ENCODE results near the gene KCNK15. TPM values are rescaled to one million over a fixed set of nuclear protein-coding genes. Genes with fewer than 3 reads are reported as not detected.
"Not testable (repeated sequence)": the region's sequence is repeated elsewhere in the genome, so short reads cannot be mapped to it uniquely, and the experiment has no call there.

Gene KCNK15
- polyA plus RNA-seq, 2 donors: 0.12 to 0.76 TPM

DNA sequence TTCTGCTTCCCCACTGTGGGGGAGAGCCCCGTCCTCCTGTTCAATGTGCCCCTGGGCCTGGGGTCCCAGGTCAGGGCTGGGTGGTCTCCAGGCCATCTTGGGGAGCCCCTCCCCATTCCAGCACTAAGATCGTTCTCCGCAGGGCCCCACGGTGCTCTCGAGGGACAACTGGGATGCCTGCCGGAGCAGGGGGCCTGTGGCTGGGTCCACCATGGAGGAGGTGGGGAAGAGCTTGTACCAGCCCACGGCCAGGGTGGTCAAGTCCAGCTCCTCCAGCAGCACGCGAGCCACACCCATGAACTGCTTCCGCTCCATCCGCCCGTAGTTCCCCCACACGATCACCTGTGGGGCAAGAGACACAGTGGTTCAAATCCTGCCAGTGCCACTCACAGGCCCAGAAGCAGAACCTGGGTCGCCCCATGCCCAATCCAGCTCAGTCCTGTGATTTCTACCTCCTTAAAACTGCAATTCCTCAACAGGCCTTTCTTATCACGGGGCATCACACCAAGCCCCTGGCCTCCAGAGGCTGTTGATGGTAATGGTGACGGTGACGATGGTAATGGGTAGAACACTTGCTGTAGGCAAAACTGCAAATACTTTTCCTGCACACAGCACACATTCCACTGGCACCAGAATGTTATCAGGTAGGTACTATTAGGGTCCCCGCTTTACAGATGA, 10.5 kb downstream of the KCNK15 start:
- H3K27me3 ChIP-seq (ENCODE audit: control insufficient read depth in 1 of 2, insufficient read depth in 2 of 2, low read length in 2 of 2): no peaks in the 10 kb centered on the region

DNA sequence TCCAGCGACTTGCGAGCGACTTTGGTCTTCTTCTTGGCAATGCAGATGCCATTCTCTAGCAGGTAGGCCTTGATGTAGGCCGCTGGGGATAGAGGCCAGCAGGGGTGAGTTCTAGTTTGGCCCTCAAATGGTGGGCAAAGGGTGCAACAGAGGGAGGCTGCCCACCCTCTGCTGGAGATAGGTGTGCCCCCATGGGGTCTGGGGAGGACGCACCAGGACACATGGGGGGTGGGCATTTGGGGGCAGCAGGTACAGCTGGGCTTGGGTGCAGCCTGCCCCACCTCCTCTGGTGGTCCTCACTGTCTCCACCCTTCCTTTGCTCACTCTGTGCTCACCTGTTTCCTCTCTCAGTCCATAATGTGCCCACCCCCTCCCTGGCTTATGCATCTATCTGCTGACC, 11.3 kb downstream of the KCNK15 start:
- no peaks in the 10 kb centered on the region for H3K27me3 ChIP-seq (ENCODE audit: control insufficient read depth in 1 of 2, insufficient read depth in 2 of 2, low read length in 2 of 2)
- no peaks in the 10 kb centered on the region for H3K9me3 ChIP-seq (ENCODE audit: control insufficient read depth in 2 of 2, insufficient read depth in 1 of 2, low read depth in 1 of 2, low read length in 1 of 2)
- no peak overlapping the region for H3K4me3 ChIP-seq (ENCODE audit: low read depth in 1 of 2, low read length in 2 of 2)
- no peaks in the 10 kb centered on the region for H3K36me3 ChIP-seq (ENCODE audit: control insufficient read depth in 2 of 2, insufficient read depth in 2 of 2, low read length in 1 of 2)
- H3K27ac ChIP-seq (ENCODE audit: low read depth in 2 of 2, low read length in 1 of 2): no peak overlapping the region
- no peaks in the 10 kb centered on the region for H3K4me1 ChIP-seq (ENCODE audit: control insufficient read depth in 2 of 2, insufficient read depth in 2 of 2, low read length in 1 of 2)
- 79 to 91% methylated on average over 5 of the region's 5 CpGs for WGBS, 2 donors

More for the DNA sequence above, 10.5 kb downstream of the KCNK15 start:
- WGBS, 2 donors: 89 to 92% methylated on average over 17 to 18 of the region's 18 CpGs
- H3K4me3 ChIP-seq (ENCODE audit: low read depth in 1 of 2, low read length in 2 of 2): no peak overlapping the region
- no peaks in the 10 kb centered on the region for H3K36me3 ChIP-seq (ENCODE audit: control insufficient read depth in 2 of 2, insufficient read depth in 2 of 2, low read length in 1 of 2)
- no peak overlapping the region for H3K27ac ChIP-seq (ENCODE audit: low read depth in 2 of 2, low read length in 1 of 2)
- no peaks in the 10 kb centered on the region for H3K9me3 ChIP-seq (ENCODE audit: control insufficient read depth in 2 of 2, insufficient read depth in 1 of 2, low read depth in 1 of 2, low read length in 1 of 2)
- H3K4me1 ChIP-seq (ENCODE audit: control insufficient read depth in 2 of 2, insufficient read depth in 2 of 2, low read length in 1 of 2): no peaks in the 10 kb centered on the region

DNA sequence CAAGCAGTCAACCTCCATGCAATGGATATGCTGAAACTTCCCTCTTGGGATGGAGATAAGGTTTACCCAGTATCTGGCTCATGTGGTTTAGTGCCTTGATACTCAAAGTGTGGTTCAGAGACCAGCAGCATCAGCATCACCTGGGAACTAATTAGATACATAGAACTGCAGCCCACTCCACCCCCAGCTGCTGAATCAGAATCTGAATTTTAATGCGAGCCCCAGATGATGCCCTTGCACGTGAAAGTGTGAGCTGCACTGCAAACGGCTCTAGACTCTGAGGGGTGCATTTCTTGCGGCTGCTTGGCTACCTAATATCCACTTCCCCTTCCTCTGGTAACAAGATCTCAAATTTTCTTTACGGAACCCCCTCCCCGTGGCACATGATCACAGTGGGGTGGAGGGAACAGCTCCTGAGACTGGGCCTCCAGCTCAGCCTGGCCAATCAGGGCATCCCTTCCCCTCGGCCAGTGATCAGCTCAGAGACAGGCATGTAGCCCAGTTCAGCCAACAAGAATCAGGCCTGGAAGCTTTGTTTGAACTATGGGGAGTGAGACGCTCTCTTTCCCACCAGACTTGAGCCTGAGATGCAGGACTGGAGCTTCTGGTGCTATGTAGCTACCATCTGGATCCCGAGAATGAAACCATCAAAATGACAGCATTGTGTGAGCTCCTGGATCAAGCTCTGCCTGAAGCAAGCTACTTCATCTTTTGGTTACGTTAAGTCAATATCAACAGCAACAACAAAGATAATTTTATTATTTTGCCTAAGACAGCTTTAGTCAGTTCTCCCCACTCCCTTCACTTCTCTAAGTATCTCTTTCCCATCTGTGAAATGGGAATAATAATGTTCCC, 12.8 kb downstream of the KCNK15 start:
- no peaks in the 10 kb centered on the region for H3K4me1 ChIP-seq (ENCODE audit: control insufficient read depth in 2 of 2, insufficient read depth in 2 of 2, low read length in 1 of 2)
- H3K27me3 ChIP-seq (ENCODE audit: control insufficient read depth in 1 of 2, insufficient read depth in 2 of 2, low read length in 2 of 2): no peaks in the 10 kb centered on the region
- no peak overlapping the region for H3K27ac ChIP-seq (ENCODE audit: low read depth in 2 of 2, low read length in 1 of 2)
- 58 to 62% methylated on average over 10 of the region's 10 CpGs for WGBS, 2 donors
- H3K9me3 ChIP-seq (ENCODE audit: control insufficient read depth in 2 of 2, insufficient read depth in 1 of 2, low read depth in 1 of 2, low read length in 1 of 2): no peaks in the 10 kb centered on the region
- no peak overlapping the region for H3K4me3 ChIP-seq (ENCODE audit: low read depth in 1 of 2, low read length in 2 of 2)
- H3K36me3 ChIP-seq (ENCODE audit: control insufficient read depth in 2 of 2, insufficient read depth in 2 of 2, low read length in 1 of 2): no peaks in the 10 kb centered on the region

DNA sequence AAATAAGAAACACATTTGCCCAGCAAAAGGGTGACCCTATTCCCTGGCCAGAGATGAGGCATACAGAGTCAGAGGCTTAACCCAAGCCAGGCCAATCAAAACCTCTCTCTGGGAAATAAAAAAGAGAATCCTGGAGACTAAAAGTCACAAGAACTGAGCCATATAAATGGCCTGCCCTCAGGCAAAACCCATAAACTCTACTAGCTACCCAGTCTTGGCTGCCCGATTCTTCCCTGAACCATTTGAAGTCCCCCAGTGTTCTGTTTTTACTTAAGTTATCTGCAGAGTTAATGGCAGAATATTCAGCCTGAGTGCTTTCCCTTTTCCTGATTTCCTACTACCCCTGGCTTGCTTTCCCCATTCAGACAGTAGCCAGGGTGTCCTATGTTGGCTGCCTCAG, 13.9 kb downstream of the KCNK15 start:
- WGBS, 2 donors: 94 to 100% methylated on average over 1 of the region's 1 CpG
- no peak overlapping the region for H3K4me3 ChIP-seq (ENCODE audit: low read depth in 1 of 2, low read length in 2 of 2)
- H3K27me3 ChIP-seq (ENCODE audit: control insufficient read depth in 1 of 2, insufficient read depth in 2 of 2, low read length in 2 of 2): no peaks in the 10 kb centered on the region
- H3K4me1 ChIP-seq (ENCODE audit: control insufficient read depth in 2 of 2, insufficient read depth in 2 of 2, low read length in 1 of 2): no peaks in the 10 kb centered on the region
- H3K9me3 ChIP-seq (ENCODE audit: control insufficient read depth in 2 of 2, insufficient read depth in 1 of 2, low read depth in 1 of 2, low read length in 1 of 2): no peaks in the 10 kb centered on the region
- H3K27ac ChIP-seq (ENCODE audit: low read depth in 2 of 2, low read length in 1 of 2): no peak overlapping the region
- H3K36me3 ChIP-seq (ENCODE audit: control insufficient read depth in 2 of 2, insufficient read depth in 2 of 2, low read length in 1 of 2): no peaks in the 10 kb centered on the region

DNA sequence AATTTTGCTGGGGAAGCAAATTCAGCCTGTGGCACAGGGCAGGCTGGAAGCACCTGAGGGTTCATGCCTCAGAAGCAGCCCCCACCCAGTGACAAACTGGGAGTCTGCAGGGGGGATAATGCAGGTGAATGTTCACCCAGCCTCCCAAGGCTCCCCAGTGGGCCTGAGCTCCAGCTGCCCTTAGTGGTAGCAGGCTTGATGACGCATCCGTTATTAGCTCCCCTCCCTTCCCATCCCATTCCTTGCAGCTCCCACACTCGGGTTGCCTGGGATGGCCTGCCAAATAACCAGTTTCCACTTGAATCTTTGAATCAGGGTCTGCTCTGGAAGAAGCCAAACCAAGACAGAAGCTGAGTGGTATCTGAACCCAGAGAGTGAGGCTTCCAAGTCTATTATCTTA, 15.8 kb downstream of the KCNK15 start:
- 41 to 47% methylated on average over 3 of the region's 3 CpGs for WGBS, 2 donors
- no peaks in the 10 kb centered on the region for H3K27me3 ChIP-seq (ENCODE audit: control insufficient read depth in 1 of 2, insufficient read depth in 2 of 2, low read length in 2 of 2)
- no peak overlapping the region for H3K4me3 ChIP-seq (ENCODE audit: low read depth in 1 of 2, low read length in 2 of 2)
- H3K36me3 ChIP-seq (ENCODE audit: control insufficient read depth in 2 of 2, insufficient read depth in 2 of 2, low read length in 1 of 2): no peaks in the 10 kb centered on the region
- H3K4me1 ChIP-seq (ENCODE audit: control insufficient read depth in 2 of 2, insufficient read depth in 2 of 2, low read length in 1 of 2): no peaks in the 10 kb centered on the region
- no peak overlapping the region for H3K27ac ChIP-seq (ENCODE audit: low read depth in 2 of 2, low read length in 1 of 2)
- H3K9me3 ChIP-seq (ENCODE audit: control insufficient read depth in 2 of 2, insufficient read depth in 1 of 2, low read depth in 1 of 2, low read length in 1 of 2): no peaks in the 10 kb centered on the region

DNA sequence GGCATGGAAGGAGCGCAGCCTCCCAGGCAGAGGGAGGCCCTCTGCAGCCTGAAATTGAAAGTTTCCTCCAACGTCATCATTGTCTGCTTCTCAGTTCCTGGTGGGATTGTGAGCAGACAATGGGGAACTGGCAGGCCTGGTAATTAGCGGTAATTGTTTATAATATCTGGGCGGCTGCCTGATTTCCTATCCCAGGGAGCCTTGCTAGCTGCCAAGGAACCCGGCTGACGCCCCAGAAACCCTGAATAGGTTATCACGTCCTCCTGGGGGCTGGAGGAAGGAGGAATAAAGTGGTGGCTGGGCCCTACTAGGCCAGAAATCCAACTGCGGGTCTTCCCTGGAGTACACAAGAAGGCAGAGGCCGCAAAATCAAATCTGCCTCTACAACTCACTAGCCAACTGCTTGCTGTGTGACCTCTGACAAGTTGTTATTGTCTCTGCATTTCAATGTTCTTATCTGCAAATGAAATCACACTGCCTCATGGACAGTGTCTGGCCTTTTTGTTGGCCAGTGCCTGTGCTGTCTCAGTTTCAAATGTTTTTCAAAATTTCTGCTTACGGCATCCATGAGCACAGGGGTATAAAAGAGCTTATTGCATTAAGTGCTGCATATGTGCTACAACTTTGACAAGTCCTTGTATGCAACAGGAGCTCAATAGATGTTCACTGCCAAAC, 16.9 kb downstream of the KCNK15 start:
- 49 to 57% methylated on average over 10 of the region's 10 CpGs for WGBS, 2 donors

DNA sequence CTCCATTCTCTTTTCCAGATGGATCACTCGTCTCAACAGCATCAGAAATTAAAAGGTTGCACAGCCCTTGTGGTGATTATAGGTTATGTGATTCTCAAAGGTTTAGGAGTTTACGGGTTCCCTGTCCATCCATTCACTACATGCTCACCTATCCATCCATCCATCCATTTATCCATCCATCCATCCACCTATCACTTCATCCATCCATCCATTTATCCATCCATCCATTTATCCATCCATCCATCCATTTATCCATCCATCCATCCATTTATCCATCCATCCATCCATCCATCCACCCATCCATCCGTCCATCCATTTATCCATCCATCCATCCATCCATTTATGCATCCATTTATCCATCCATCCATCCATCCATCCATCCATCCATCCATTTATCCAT, 18.1 kb downstream of the KCNK15 start:
- H3K4me3 ChIP-seq (ENCODE audit: low read depth in 1 of 2, low read length in 2 of 2); H3K9me3 ChIP-seq (ENCODE audit: control insufficient read depth in 2 of 2, insufficient read depth in 1 of 2, low read depth in 1 of 2, low read length in 1 of 2); H3K4me1 ChIP-seq (ENCODE audit: control insufficient read depth in 2 of 2, insufficient read depth in 2 of 2, low read length in 1 of 2); H3K27me3 ChIP-seq (ENCODE audit: control insufficient read depth in 1 of 2, insufficient read depth in 2 of 2, low read length in 2 of 2); H3K27ac ChIP-seq (ENCODE audit: low read depth in 2 of 2, low read length in 1 of 2); H3K36me3 ChIP-seq (ENCODE audit: control insufficient read depth in 2 of 2, insufficient read depth in 2 of 2, low read length in 1 of 2): not testable (repeated sequence)
- WGBS, 2 donors: 84 to 90% methylated on average over 3 of the region's 3 CpGs

More for the DNA sequence above, 16.9 kb downstream of the KCNK15 start:
- Histone ChIP-seq H3K9me3 (ENCODE audit: control insufficient read depth in 2 of 2, insufficient read depth in 1 of 2, low read depth in 1 of 2, low read length in 1 of 2) (no peaks in the 10 kb centered on the region), H3K27me3 (ENCODE audit: control insufficient read depth in 1 of 2, insufficient read depth in 2 of 2, low read length in 2 of 2) (no peaks in the 10 kb centered on the region), H3K27ac (ENCODE audit: low read depth in 2 of 2, low read length in 1 of 2) (no peak overlapping the region), H3K4me3 (ENCODE audit: low read depth in 1 of 2, low read length in 2 of 2) (no peak overlapping the region), H3K4me1 (ENCODE audit: control insufficient read depth in 2 of 2, insufficient read depth in 2 of 2, low read length in 1 of 2) (no peaks in the 10 kb centered on the region), H3K36me3 (ENCODE audit: control insufficient read depth in 2 of 2, insufficient read depth in 2 of 2, low read length in 1 of 2) (no peaks in the 10 kb centered on the region)

DNA sequence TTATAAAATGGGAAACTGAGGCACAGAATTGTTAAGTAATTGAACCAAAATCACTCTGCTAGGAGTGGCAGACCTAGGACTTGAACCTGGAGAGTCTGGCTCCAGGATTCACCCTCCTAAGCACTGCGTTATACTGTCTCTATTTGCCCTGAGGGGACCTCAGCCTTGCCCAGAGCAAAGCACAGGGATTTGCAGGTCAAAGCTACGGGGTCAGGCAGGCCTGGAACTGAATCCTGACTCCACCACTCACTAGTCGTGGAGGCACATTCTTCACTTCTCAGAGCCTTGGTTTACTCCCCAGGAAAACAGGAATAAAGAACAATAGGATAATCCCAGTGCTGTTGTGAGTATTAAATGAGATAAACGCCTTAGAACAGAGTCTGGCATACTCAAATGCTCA, 19.4 kb downstream of the KCNK15 start:
- Histone ChIP-seq H3K27me3 (ENCODE audit: control insufficient read depth in 1 of 2, insufficient read depth in 2 of 2, low read length in 2 of 2) (no peaks in the 10 kb centered on the region), H3K9me3 (ENCODE audit: control insufficient read depth in 2 of 2, insufficient read depth in 1 of 2, low read depth in 1 of 2, low read length in 1 of 2) (no peaks in the 10 kb centered on the region), H3K4me3 (ENCODE audit: low read depth in 1 of 2, low read length in 2 of 2) (no peak overlapping the region), H3K36me3 (ENCODE audit: control insufficient read depth in 2 of 2, insufficient read depth in 2 of 2, low read length in 1 of 2) (no peaks in the 10 kb centered on the region), H3K4me1 (ENCODE audit: control insufficient read depth in 2 of 2, insufficient read depth in 2 of 2, low read length in 1 of 2) (no peaks in the 10 kb centered on the region), H3K27ac (ENCODE audit: low read depth in 2 of 2, low read length in 1 of 2) (no peak overlapping the region)
- WGBS, 2 donors: 35 to 42% methylated on average over 4 of the region's 4 CpGs

DNA sequence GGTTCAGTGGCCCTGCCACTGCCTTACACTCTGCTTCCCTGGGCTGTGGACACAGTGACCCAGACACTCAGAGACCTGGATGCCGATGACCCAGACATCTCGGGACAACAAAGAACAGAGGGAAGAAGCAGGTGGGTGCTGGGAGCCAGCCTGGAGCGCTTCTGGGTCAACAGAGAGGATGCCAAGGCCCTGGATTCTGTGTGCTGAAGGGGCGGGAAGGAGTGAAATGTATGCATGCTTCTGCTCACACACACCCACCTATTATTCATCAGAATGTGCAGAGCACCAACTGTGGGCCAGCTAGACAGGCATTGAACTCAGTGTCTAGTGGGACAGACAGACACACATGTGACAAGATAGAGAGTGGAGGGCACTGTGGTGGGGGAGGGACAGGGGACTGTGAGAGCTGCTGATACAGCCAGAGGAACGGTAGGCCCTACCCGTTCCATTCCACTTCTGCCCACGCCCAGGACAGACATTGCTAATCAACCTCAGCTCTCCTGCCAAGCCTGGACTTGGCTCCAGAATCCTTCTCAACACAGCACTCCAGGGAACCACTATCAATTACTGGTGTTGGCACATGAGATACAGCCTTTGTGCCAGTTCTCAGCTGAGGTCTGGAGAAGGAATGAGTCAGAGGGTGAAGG, 20.2 kb downstream of the KCNK15 start:
- WGBS, 2 donors: 44 to 48% methylated on average over 7 of the region's 7 CpGs
- H3K4me3 ChIP-seq (ENCODE audit: low read depth in 1 of 2, low read length in 2 of 2): no peak overlapping the region

More for the DNA sequence above, 20.2 kb downstream of the KCNK15 start:
- Histone ChIP-seq H3K4me1 (ENCODE audit: control insufficient read depth in 2 of 2, insufficient read depth in 2 of 2, low read length in 1 of 2) (no peaks in the 10 kb centered on the region), H3K36me3 (ENCODE audit: control insufficient read depth in 2 of 2, insufficient read depth in 2 of 2, low read length in 1 of 2) (no peaks in the 10 kb centered on the region), H3K9me3 (ENCODE audit: control insufficient read depth in 2 of 2, insufficient read depth in 1 of 2, low read depth in 1 of 2, low read length in 1 of 2) (no peaks in the 10 kb centered on the region), H3K27me3 (ENCODE audit: control insufficient read depth in 1 of 2, insufficient read depth in 2 of 2, low read length in 2 of 2) (no peaks in the 10 kb centered on the region), H3K27ac (ENCODE audit: low read depth in 2 of 2, low read length in 1 of 2) (no peak overlapping the region)
